Iris pigment epithelial cell (primary cell): ENCODE data around the gene BDKRB1.
"Not testable (repeated sequence)": the region's sequence is repeated elsewhere in the genome, so short reads cannot be mapped to it uniquely, and the experiment has no call there.

Experiments used
- DNase-seq: peaks from one replicate; pipeline ENCODE4 v3.0.0-alpha.2; 2011; ENCODE audit warnings: low read depth

Gene BDKRB1

DNA sequence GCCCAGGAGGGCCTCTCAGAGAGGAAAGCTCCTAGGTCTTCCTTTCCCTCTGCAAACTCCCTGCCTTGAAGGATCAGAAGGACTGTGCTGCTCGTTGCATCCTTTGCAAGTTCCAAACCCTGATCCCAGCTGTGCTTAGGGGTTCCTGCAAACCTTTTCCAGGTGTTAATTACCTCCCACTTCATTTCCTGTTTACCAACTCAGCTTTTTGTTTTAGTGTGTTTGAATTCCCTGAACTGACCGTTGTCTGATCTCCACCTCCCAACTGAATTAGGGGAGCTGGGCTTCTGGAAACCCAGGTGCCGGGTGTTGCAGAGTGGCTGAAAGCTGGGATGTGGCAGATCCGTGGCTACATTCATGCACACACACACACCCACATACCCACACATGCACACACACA is 20.6 kb upstream of the BDKRB1 start:
- DNase-seq, result no peak

DNA sequence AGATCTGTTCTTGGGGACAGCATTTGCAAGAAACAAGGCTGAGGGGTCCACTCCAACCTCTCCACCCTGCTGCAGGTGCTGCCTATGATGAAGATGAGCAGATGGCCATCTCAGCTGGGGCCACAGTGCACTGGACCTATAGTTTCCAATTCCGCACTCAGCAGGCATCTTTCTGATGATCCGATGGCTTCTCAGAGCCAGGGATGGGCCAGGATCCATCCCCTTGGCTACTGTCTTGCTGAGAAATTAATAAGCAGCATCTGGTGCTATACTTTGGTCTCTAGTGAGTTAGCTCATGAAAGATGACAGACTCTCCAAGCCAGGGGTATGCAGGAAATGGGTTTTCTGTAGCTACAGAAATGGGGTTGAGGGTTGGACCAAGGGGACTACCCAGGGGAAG is 18.4 kb upstream of the BDKRB1 start:
- no peak for DNase-seq

- DNase-seq, result no peak
These were observed 17.2 kb upstream of the BDKRB1 start for GRCh38 chr14:96238676-96239265.

DNA sequence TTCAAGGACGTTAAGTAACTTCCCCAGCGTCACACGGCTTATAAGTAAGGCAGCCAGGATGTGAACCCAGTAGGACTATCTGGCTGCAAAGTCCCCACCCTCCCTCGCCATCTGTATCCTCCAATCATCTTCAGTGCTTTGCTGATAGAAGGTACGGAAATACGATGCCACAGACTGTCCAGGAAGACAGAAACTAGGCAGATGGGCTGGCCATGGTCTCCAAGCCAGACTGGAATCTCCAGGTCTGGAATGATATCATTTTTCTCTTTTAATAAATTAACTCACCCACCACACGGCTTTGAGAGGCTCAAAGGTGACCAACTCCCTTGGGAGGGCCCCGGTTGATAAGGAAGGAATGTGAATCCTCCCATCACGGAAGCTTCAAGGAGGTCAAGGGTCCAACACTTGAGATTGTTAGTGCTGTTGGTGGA is 16.3 kb upstream of the BDKRB1 start:
- DNase-seq, result no peak

- no peak for DNase-seq
These were observed 15.4 kb upstream of the BDKRB1 start for GRCh38 chr14:96240641-96241040.

DNA sequence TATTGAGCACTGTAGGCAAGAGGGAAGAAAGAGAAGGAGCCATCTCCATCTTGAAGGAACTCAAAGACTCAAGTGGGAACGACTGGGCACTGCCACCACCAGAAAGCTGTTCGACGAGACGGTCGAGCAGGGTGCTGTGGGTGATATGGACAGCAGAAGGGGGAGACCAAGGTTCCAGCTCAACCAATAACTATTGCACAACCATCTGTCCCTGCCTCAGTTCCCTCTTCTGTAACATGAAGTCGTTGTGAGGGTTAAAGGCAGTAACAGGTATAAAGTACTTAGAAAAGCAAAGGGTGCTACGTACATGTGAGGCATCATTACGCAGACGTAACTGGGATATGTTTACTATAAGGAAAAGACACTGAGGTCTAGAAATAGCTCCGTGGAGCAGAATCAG is 13.9 kb upstream of the BDKRB1 start:
- DNase-seq, result no peak

DNA sequence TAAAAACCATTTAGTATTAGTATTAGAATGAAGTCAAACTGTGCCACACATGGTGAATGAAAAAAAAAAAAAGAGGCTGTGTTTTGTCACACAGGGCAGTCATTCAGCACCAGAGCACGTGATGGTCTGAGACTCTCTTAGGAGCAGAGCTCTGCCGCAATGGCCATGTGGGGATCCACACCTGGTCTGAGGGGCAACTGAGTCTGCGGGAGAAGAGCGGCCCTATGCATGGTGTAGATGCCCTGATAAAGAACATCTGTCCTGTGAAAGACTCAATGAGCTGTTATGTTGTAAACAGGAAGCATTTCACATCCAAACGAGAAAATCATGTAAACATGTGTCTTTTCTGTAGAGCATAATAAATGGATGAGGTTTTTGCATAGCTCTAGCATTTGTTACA is 12.2 kb upstream of the BDKRB1 start:
- no peak for DNase-seq

- not testable (repeated sequence) for DNase-seq
These were observed 10.9 kb upstream of the BDKRB1 start for GRCh38 chr14:96245074-96245473.

GRCh38 chr14:96245710-96246538 is 10.1 kb upstream of the BDKRB1 start:
- DNase-seq, result no peak

- peak; percentile 99 for DNase-seq
These were observed 9.5 kb upstream of the BDKRB1 start for GRCh38 chr14:96246539-96246847.

- DNase-seq, result no peak
These were observed 9.0 kb upstream of the BDKRB1 start for GRCh38 chr14:96247031-96247430.

- DNase-seq, result peak; percentile 97
These were observed 7.0 kb upstream of the BDKRB1 start for GRCh38 chr14:96249029-96249428.

GRCh38 chr14:96250485-96250884 is 5.5 kb upstream of the BDKRB1 start:
- DNase-seq, result no peak

- no peak for DNase-seq
These were observed 4.3 kb upstream of the BDKRB1 start for GRCh38 chr14:96251656-96252155.

DNA sequence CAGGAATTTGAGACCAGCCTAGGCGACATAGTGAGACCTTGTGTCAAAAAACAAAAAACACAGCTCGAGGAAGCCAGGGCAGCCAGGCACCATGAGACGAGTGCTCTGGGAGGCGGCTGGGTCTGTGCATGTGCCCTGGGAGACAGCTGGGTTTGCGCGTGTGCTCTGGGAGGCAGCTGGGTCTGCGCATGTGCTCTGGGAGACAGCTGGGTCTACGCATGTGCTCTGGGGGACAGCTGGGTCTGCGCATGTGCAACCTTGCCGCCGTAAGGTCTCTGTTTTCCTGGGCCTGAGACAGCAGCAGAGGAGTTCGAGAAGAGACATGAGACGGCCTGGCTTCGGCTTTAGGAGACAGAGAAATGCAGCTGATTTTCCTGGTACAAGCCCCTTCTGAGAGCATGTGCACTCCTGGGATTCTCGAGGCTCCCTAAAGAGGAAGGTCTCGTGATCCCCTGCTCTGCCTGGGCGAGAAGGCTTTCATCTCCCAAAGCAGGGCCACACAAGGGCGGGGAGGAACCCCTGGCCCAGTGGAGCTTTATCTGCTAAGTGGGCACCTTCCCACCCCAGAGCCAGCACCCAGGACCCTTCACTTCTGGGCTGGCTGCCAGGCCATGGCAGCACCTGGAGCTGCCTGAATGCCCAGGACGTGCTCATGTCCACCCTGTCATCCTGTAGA is 3.5 kb upstream of the BDKRB1 start:
- DNase-seq, result no peak

DNA sequence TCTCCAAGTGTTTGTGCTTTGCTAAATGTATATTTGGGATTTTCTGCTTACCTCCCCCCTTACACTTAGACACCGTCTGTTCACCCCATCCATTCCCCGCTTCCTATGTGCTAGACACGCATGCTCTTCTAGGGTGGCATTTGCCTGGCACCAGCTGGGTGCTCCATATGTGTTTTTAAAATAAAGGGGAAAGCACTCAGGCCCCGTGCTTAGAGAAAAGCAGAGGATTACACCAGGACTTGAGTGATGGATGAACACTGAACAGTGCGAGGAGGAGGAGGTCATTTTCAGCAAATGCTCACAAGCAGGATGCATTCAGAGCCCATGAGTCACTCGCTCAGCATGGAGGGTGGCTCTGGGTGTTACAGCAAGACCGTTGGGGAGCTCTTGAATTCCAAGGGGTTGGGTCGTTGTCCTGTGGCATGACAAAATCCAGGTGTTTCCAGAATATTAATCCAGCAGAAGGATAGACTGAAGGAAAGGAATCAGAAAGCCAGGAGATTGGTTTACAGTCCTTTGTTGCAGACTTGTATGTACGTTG is 2.9 kb upstream of the BDKRB1 start:
- peak; percentile 99 for DNase-seq

DNA sequence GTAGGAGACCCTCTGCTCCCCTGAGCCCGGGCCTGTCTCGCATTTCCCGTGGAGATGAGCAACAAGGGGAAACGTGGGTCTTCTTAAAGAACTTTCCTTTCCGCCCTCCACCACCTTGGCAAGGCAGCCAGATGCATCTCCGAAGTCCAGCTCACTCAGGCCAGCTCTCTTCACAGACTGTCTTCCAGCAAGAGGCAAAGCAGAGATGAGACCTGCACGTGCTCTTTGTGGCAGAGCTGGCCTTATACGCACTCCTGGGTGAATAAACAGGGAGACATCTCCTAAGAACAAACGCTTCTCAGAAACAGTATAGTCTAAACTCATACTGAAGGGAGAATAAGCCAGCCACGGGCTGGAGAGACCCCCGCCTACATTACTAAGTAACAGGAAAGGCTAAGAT is 1.3 kb upstream of the BDKRB1 start:
- DNase-seq, result no peak

GRCh38 chr14:96256407-96256806 is 397 bp downstream of the BDKRB1 start:
- DNase-seq, result peak; percentile 80

- DNase-seq, result no peak
These were observed 1.0 kb downstream of the BDKRB1 start for GRCh38 chr14:96257056-96257455.

DNA sequence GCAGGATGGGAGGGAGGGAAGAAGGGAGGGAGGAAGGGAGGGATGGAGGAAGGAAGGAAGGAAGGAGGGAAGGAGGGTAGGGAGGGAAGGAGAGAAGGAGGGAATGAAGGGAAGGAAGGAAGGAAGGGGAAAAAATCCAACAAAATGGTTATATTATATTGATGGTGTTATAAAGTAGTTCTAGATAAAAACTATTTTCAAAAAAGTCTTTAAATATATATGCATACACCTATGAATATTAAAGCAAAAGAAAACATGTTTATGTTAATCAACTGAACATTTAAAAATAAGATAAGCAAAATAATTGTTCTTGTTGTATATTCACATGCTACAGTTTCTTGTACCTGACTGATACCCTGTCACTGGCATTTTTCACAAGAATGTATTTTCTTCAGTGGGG is 1.9 kb downstream of the BDKRB1 start:
- no peak for DNase-seq

DNA sequence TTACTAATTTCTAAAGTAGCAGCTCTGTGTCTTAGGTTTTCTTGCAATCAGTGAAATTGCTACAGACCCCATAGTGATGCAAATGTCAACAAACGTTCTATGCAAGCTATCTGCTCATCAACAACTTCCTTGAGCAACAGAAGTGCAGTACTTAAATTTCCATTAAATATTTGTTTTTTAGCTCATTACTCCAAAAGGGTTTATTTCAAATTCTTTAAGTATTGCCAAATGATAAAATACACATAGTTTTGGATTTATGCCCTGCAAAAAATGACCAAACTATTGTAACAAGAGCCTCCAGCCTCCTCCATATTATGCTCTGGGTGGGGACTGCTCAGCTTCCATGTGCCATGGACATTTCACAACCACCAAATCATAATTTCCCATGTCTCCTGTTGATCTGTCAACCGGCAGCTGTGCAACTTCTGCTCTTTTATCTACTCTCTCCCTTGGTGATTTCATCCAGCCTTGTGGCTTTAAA is 4.4 kb downstream of the BDKRB1 start:
- peak; percentile 89 for DNase-seq

- no peak for DNase-seq
These were observed 5.0 kb downstream of the BDKRB1 start for GRCh38 chr14:96261053-96261452.
